ENCODE data around the gene EPX.

EPX gene

GRCh38 chr17:58246104-58246740 is 53.7 kb downstream of the EPX start:
- no peak for DNase-seq (ENCODE audit: low read depth)
- no peak for TF ChIP-seq POLR2A (IDR thresholded peaks at IDR 0.05; ENCODE audit: extremely low read depth, insufficient read length)
- no peak for TF ChIP-seq CTCF (IDR thresholded peaks at IDR 0.05; ENCODE audit: low read depth, low read length)
- H3K4me3 ChIP-seq (ENCODE audit: low read depth, low read length): no peak overlapping the region

GRCh38 chr17:58246781-58247180 is 54.3 kb downstream of the EPX start:
- H3K4me3 ChIP-seq (ENCODE audit: low read depth, low read length): no peak overlapping the region
- DNase-seq (ENCODE audit: low read depth): no peak
- TF ChIP-seq MAX (IDR thresholded peaks at IDR 0.05; ENCODE audit: low read depth, low read length) (no peak), CTCF (IDR thresholded peaks at IDR 0.05; ENCODE audit: low read depth, low read length) (no peak), POLR2A (IDR thresholded peaks at IDR 0.05; ENCODE audit: extremely low read depth, insufficient read length) (no peak), MYC (IDR thresholded peaks at IDR 0.05; ENCODE audit: low read depth, low read length) (no peak)

GRCh38 chr17:58247511-58248363 is 55.2 kb downstream of the EPX start:
- DNase-seq (ENCODE audit: low read depth): peak; percentile 67
- TF ChIP-seq MAX (IDR thresholded peaks at IDR 0.05; ENCODE audit: low read depth, low read length): no peak
- TF ChIP-seq CTCF (IDR thresholded peaks at IDR 0.05; ENCODE audit: low read depth, low read length): no peak
- TF ChIP-seq MYC (IDR thresholded peaks at IDR 0.05; ENCODE audit: low read depth, low read length): no peak
- no peak for TF ChIP-seq POLR2A (IDR thresholded peaks at IDR 0.05; ENCODE audit: extremely low read depth, insufficient read length)
- no peak overlapping the region for H3K4me3 ChIP-seq (ENCODE audit: low read depth, low read length)

GRCh38 chr17:58248955-58249269 is 56.4 kb downstream of the EPX start:
- no peak overlapping the region for H3K4me3 ChIP-seq (ENCODE audit: low read depth, low read length)
- TF ChIP-seq MYC (IDR thresholded peaks at IDR 0.05; ENCODE audit: low read depth, low read length): no peak
- TF ChIP-seq CTCF (IDR thresholded peaks at IDR 0.05; ENCODE audit: low read depth, low read length): no peak
- no peak for TF ChIP-seq MAX (IDR thresholded peaks at IDR 0.05; ENCODE audit: low read depth, low read length)
- TF ChIP-seq POLR2A (IDR thresholded peaks at IDR 0.05; ENCODE audit: extremely low read depth, insufficient read length): no peak
- no peak for DNase-seq (ENCODE audit: low read depth)

GRCh38 chr17:58249270-58250133 is 57.0 kb downstream of the EPX start:
- no peak overlapping the region for H3K4me3 ChIP-seq (ENCODE audit: low read depth, low read length)
- peak; percentile 96 for TF ChIP-seq MAX (IDR thresholded peaks at IDR 0.05; ENCODE audit: low read depth, low read length)
- TF ChIP-seq POLR2A (IDR thresholded peaks at IDR 0.05; ENCODE audit: extremely low read depth, insufficient read length): no peak
- peak; percentile 99 for TF ChIP-seq MYC (IDR thresholded peaks at IDR 0.05; ENCODE audit: low read depth, low read length)
- peak; percentile 78 for TF ChIP-seq CTCF (IDR thresholded peaks at IDR 0.05; ENCODE audit: low read depth, low read length)
- peak; percentile 83 for DNase-seq (ENCODE audit: low read depth)
